ENCODE data around the gene KCNK17. TPM values are rescaled to one million over a fixed set of nuclear protein-coding genes. Genes with fewer than 3 reads are reported as not detected.

The KCNK17 gene
- total RNA-seq, 1 donor from 2014 or later, result not detected

GRCh38 chr6:39254999-39255535 is 59.2 kb downstream of the KCNK17 start:
- no peak overlapping the region for H2AFZ ChIP-seq (ENCODE audit: low read depth, low read length)
- Mint-ChIP-seq H3K4me3 (ENCODE audit: unreplicated experiment) (no peak overlapping the region), H3K27me3 (ENCODE audit: low read depth, unreplicated experiment) (peaks cover 33% of the 10 kb centered on the region), H3K4me1 (ENCODE audit: low read depth, unreplicated experiment) (no peaks in the 10 kb centered on the region), H3K27ac (ENCODE audit: unreplicated experiment) (no peak overlapping the region), H3K36me3 (ENCODE audit: low read depth, unreplicated experiment) (no peaks in the 10 kb centered on the region), H3K9me3 (ENCODE audit: unreplicated experiment) (peaks cover 10% of the 10 kb centered on the region)
- H3K27me3 ChIP-seq (ENCODE audit: insufficient read depth, low read length), result no peaks in the 10 kb centered on the region
- no peak overlapping the region for H3K27ac ChIP-seq (ENCODE audit: low read depth, low read length)
- no peak overlapping the region for H3K9ac ChIP-seq (ENCODE audit: low read length)
- H3K9me3 ChIP-seq (ENCODE audit: insufficient read depth, low read depth, low read length), result no peaks in the 10 kb centered on the region
- no peak for DNase-seq (ENCODE audit: low read depth)
- H3K4me1 ChIP-seq (ENCODE audit: insufficient read depth, low read length), result no peaks in the 10 kb centered on the region
- H3K36me3 ChIP-seq (ENCODE audit: insufficient read depth, low read length), result no peaks in the 10 kb centered on the region
- no peak for FAIRE-seq
- no peaks in the 10 kb centered on the region for H3K79me2 ChIP-seq (ENCODE audit: insufficient read depth, low read length)
- H3K4me3 ChIP-seq (ENCODE audit: insufficient read depth, low read depth, low read length), result no peak overlapping the region
- no peak for TF ChIP-seq EZH2 (IDR thresholded peaks at IDR 0.05; ENCODE audit: insufficient read depth, low read length)
- no peak for TF ChIP-seq CTCF (IDR thresholded peaks at IDR 0.05; ENCODE audit: insufficient read depth, low read depth, low read length)
- H4K20me1 ChIP-seq (ENCODE audit: insufficient read depth, low read length), result no peaks in the 10 kb centered on the region
- H3K4me2 ChIP-seq (ENCODE audit: low read length), result no peak overlapping the region

- H3K36me3 Mint-ChIP-seq (ENCODE audit: low read depth, unreplicated experiment), result no peaks in the 10 kb centered on the region
These were observed 62.8 kb downstream of the KCNK17 start for GRCh38 chr6:39251406-39251805.

More at GRCh38 chr6:39251406-39251805, 62.8 kb downstream of the KCNK17 start:
- Mint-ChIP-seq H3K27ac (ENCODE audit: unreplicated experiment) (peak overlapping the region; percentile 29), H3K27me3 (ENCODE audit: low read depth, unreplicated experiment) (peaks cover 27% of the 10 kb centered on the region), H3K4me1 (ENCODE audit: low read depth, unreplicated experiment) (no peaks in the 10 kb centered on the region), H3K4me3 (ENCODE audit: unreplicated experiment) (no peak overlapping the region), H3K9me3 (ENCODE audit: unreplicated experiment) (peaks cover 10% of the 10 kb centered on the region)
- H3K4me1 ChIP-seq (ENCODE audit: insufficient read depth, low read length), result no peaks in the 10 kb centered on the region
- H3K9me3 ChIP-seq (ENCODE audit: insufficient read depth, low read depth, low read length), result no peaks in the 10 kb centered on the region
- no peak overlapping the region for H3K27ac ChIP-seq (ENCODE audit: low read depth, low read length)
- H3K36me3 ChIP-seq (ENCODE audit: insufficient read depth, low read length), result no peaks in the 10 kb centered on the region
- DNase-seq (ENCODE audit: low read depth) (no peak), FAIRE-seq (no peak)
- TF ChIP-seq EZH2 (IDR thresholded peaks at IDR 0.05; ENCODE audit: insufficient read depth, low read length) (no peak), CTCF (IDR thresholded peaks at IDR 0.05; ENCODE audit: insufficient read depth, low read depth, low read length) (no peak)
- H4K20me1 ChIP-seq (ENCODE audit: insufficient read depth, low read length), result no peaks in the 10 kb centered on the region
- H3K79me2 ChIP-seq (ENCODE audit: insufficient read depth, low read length), result no peaks in the 10 kb centered on the region
- no peak overlapping the region for H3K4me2 ChIP-seq (ENCODE audit: low read length)
- no peaks in the 10 kb centered on the region for H3K27me3 ChIP-seq (ENCODE audit: insufficient read depth, low read length)
- H2AFZ ChIP-seq (ENCODE audit: low read depth, low read length), result no peak overlapping the region
- H3K4me3 ChIP-seq (ENCODE audit: insufficient read depth, low read depth, low read length), result no peak overlapping the region
- H3K9ac ChIP-seq (ENCODE audit: low read length), result no peak overlapping the region

Data from astrocyte (in vitro differentiated cells and primary cell).